Endodermal cell (in vitro differentiated cells): ENCODE measurements around the gene UNC93A. TPM values are rescaled to one million over a fixed set of nuclear protein-coding genes. Genes with fewer than 3 reads are reported as not detected.

Source experiments
- DNase-seq: peaks from one replicate; pipeline ENCODE4 v3.0.0-alpha.2; 2017
- H3K27ac ChIP-seq: 2 replicates; pipeline ENCODE4 v1.5.1; 2013; ENCODE audit warnings: mild to moderate bottlenecking, low read depth, low read length, moderate library complexity
- H3K27me3 ChIP-seq: 2 replicates; pipeline ENCODE4 v1.6.1; 2013; ENCODE audit warnings: mild to moderate bottlenecking, low read length, moderate library complexity; ENCODE audit not compliant: insufficient read depth, control insufficient read depth, poor library complexity, severe bottlenecking
- H3K36me3 ChIP-seq: 2 replicates; pipeline ENCODE4 v1.7.0; 2013; ENCODE audit warnings: mild to moderate bottlenecking, low read length, moderate library complexity; ENCODE audit not compliant: control insufficient read depth, insufficient read depth
- H3K4me1 ChIP-seq: one replicate; pipeline ENCODE4 v1.7.0; 2013; ENCODE audit warnings: low read length; ENCODE audit not compliant: control insufficient read depth, insufficient read depth
- H3K4me3 ChIP-seq: 2 replicates; pipeline ENCODE4 v1.5.1; 2013; ENCODE audit warnings: mild to moderate bottlenecking, low read length, moderate library complexity
- H3K9ac ChIP-seq: 2 replicates; pipeline ENCODE4 v1.6.1; 2013; ENCODE audit warnings: mild to moderate bottlenecking, low read length, moderate library complexity; ENCODE audit not compliant: poor library complexity, severe bottlenecking; ENCODE audit errors: extremely low read depth
- H3K9me3 ChIP-seq: 2 replicates; pipeline ENCODE4 v1.6.1; 2013; ENCODE audit warnings: mild to moderate bottlenecking, low read length, moderate library complexity; ENCODE audit not compliant: control insufficient read depth
- H3K27ac Mint-ChIP-seq: 2 replicates; pipeline ENCODE4 v1.8.0; 2020; ENCODE audit warnings: mixed read lengths
- H3K27me3 Mint-ChIP-seq: 2 replicates; pipeline ENCODE4 v1.8.0; 2021; ENCODE audit warnings: mild to moderate bottlenecking, mixed read lengths; ENCODE audit not compliant: insufficient read depth
- H3K36me3 Mint-ChIP-seq: 2 replicates; pipeline ENCODE4 v1.8.0; 2020; ENCODE audit warnings: low read depth, mixed read lengths
- H3K4me1 Mint-ChIP-seq: 2 replicates; pipeline ENCODE4 v1.8.0; 2020; ENCODE audit warnings: mixed read lengths
- H3K4me3 Mint-ChIP-seq: 2 replicates; pipeline ENCODE4 v1.8.0; 2020; ENCODE audit warnings: mild to moderate bottlenecking, moderate library complexity, mixed read lengths
- H3K9me3 Mint-ChIP-seq: 2 replicates; pipeline ENCODE4 v1.8.0; 2020; ENCODE audit warnings: mild to moderate bottlenecking, mixed read lengths
- CTCF ChIP-seq: fragments of 200-600 bp; sonication (generic); conservative IDR thresholded peaks from 2 replicates; pipeline ENCODE4 v1.5.0; 2021; ENCODE audit warnings: antibody characterized with exemption, mild to moderate bottlenecking
- WGBS, 2 experiments: methylation state at CpG; one replicate each; pipeline versions ENCODE4 v1.1.5 to v1.1.7; 2013; ENCODE audit warnings: missing lambda C conversion rate in 2 of 2, mixed read lengths in 1 of 2; ENCODE audit not compliant: insufficient coverage in 1 of 2, insufficient read length in 1 of 2; 5-methylcytosine and 5-hydroxymethylcytosine counted together
- total RNA-seq, 2 donors: library from RNA; stranded (reverse); fragmentation: NEBNext Ultra II Directional in 1 of 2; extraction: Animal tissue kit (Norgen Biotek cat#: 25700) in 1 of 2; gene quantifications; 2 replicates in 1 of 2; 3 replicates in 1 of 2; pipeline ENCODE4 v1.2.1, GENCODE V29; 2021

UNC93A gene
- total RNA-seq, 2 donors from 2014 or later: 2.0 to 4.0 TPM

- Mint-ChIP-seq H3K9me3 (peaks cover 10% of the 10 kb centered on the region), H3K36me3 (peaks cover 6% of the 10 kb centered on the region), H3K4me3 (no peak overlapping the region), H3K27me3 (peaks cover 9% of the 10 kb centered on the region), H3K4me1 (peaks cover 18% of the 10 kb centered on the region), H3K27ac (no peak overlapping the region)
- Histone ChIP-seq H3K4me3 (no peak overlapping the region), H3K27me3 (no peaks in the 10 kb centered on the region), H3K9ac (no peak overlapping the region), H3K27ac (no peak overlapping the region), H3K4me1 (no peaks in the 10 kb centered on the region), H3K36me3 (no peaks in the 10 kb centered on the region), H3K9me3 (peaks cover 7% of the 10 kb centered on the region)
- WGBS, 2 experiments: 90 to 91% methylated on average over 6 to 12 of the region's 12 CpGs
- DNase-seq: no peak
- no peak for TF ChIP-seq CTCF
Observed at GRCh38 chr6:167294241-167294640, 3.1 kb downstream of the UNC93A start.

- Mint-ChIP-seq H3K36me3 (peaks cover 6% of the 10 kb centered on the region), H3K9me3 (peaks cover 10% of the 10 kb centered on the region), H3K27ac (no peak overlapping the region), H3K4me3 (no peak overlapping the region), H3K4me1 (peaks cover 16% of the 10 kb centered on the region), H3K27me3 (peaks cover 9% of the 10 kb centered on the region)
- H3K27me3 ChIP-seq: no peaks in the 10 kb centered on the region
- TF ChIP-seq CTCF: no peak
- H3K36me3 ChIP-seq: no peaks in the 10 kb centered on the region
- H3K9me3 ChIP-seq: peaks cover 7% of the 10 kb centered on the region
- DNase-seq: no peak
- H3K9ac ChIP-seq: no peak overlapping the region
- no peaks in the 10 kb centered on the region for H3K4me1 ChIP-seq
- no peak overlapping the region for H3K27ac ChIP-seq
- WGBS, 2 experiments: 92 to 94% methylated on average over 37 to 38 of the region's 38 CpGs
- no peak overlapping the region for H3K4me3 ChIP-seq
Observed at GRCh38 chr6:167294651-167295494, 3.8 kb downstream of the UNC93A start.

- no peak for TF ChIP-seq CTCF
- Histone ChIP-seq H3K9me3 (peaks cover 7% of the 10 kb centered on the region), H3K27ac (no peak overlapping the region), H3K4me1 (no peaks in the 10 kb centered on the region), H3K9ac (no peak overlapping the region), H3K27me3 (no peaks in the 10 kb centered on the region), H3K4me3 (no peak overlapping the region), H3K36me3 (no peaks in the 10 kb centered on the region)
- Mint-ChIP-seq H3K27ac (no peak overlapping the region), H3K36me3 (peaks cover 6% of the 10 kb centered on the region), H3K4me3 (no peak overlapping the region), H3K27me3 (peaks cover 9% of the 10 kb centered on the region), H3K9me3 (peaks cover 10% of the 10 kb centered on the region), H3K4me1 (peaks cover 16% of the 10 kb centered on the region)
- WGBS, 2 experiments: 94 to 95% methylated on average over 18 to 43 of the region's 43 CpGs
- peak; percentile 23 for DNase-seq
Observed at GRCh38 chr6:167295495-167296292, 4.6 kb downstream of the UNC93A start.
